Measurements from ENCODE around the gene YJEFN3.

- TF ChIP-seq, protein P1, sequence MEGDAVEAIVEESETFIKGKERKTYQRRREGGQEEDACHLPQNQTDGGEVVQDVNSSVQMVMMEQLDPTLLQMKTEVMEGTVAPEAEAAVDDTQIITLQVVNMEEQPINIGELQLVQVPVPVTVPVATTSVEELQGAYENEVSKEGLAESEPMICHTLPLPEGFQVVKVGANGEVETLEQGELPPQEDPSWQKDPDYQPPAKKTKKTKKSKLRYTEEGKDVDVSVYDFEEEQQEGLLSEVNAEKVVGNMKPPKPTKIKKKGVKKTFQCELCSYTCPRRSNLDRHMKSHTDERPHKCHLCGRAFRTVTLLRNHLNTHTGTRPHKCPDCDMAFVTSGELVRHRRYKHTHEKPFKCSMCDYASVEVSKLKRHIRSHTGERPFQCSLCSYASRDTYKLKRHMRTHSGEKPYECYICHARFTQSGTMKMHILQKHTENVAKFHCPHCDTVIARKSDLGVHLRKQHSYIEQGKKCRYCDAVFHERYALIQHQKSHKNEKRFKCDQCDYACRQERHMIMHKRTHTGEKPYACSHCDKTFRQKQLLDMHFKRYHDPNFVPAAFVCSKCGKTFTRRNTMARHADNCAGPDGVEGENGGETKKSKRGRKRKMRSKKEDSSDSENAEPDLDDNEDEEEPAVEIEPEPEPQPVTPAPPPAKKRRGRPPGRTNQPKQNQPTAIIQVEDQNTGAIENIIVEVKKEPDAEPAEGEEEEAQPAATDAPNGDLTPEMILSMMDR (IDR thresholded peaks at IDR 0.05) = no peak
- TF ChIP-seq POLR2A (IDR thresholded peaks at IDR 0.05; ENCODE audit: low read length) (no peak), TP53 (CRISPR knock-in tag; IDR thresholded peaks at IDR 0.05) (no peak), MAZ (IDR thresholded peaks at IDR 0.05; ENCODE audit: borderline replicate concordance, low read depth, low read length) (no peak), RAD21 (conservative IDR thresholded peaks at IDR 0.05 in 1 of 2, IDR thresholded peaks at IDR 0.05 in 1 of 2) (no peak), SMC3 (IDR thresholded peaks at IDR 0.05) (no peak), EP300 (IDR thresholded peaks at IDR 0.05) (no peak), REST (IDR thresholded peaks at IDR 0.05) (no peak), NR3C1 (IDR thresholded peaks at IDR 0.05) (no peak), MYC (IDR thresholded peaks at IDR 0.05; ENCODE audit: borderline replicate concordance, low read length) (no peak), HDAC2 (IDR thresholded peaks at IDR 0.05) (no peak), MAFK (IDR thresholded peaks at IDR 0.05; ENCODE audit: partially characterized antibody) (no peak)
- TF ChIP-seq, protein P2, sequence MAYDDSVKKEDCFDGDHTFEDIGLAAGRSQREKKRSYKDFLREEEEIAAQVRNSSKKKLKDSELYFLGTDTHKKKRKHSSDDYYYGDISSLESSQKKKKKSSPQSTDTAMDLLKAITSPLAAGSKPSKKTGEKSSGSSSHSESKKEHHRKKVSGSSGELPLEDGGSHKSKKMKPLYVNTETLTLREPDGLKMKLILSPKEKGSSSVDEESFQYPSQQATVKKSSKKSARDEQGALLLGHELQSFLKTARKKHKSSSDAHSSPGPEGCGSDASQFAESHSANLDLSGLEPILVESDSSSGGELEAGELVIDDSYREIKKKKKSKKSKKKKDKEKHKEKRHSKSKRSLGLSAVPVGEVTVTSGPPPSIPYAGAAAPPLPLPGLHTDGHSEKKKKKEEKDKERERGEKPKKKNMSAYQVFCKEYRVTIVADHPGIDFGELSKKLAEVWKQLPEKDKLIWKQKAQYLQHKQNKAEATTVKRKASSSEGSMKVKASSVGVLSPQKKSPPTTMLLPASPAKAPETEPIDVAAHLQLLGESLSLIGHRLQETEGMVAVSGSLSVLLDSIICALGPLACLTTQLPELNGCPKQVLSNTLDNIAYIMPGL (CRISPR knock-in tag; IDR thresholded peaks at IDR 0.05; ENCODE audit: borderline replicate concordance) = no peak
Measured at GRCh38 chr19:19508217-19508616, 20.5 kb upstream of the YJEFN3 start.

Data from A549 (cell line).